Uterus (tissue), 4 donors: ENCODE measurements around the gene RPL15. TPM values are rescaled to one million over a fixed set of nuclear protein-coding genes. Genes with fewer than 3 reads are reported as not detected.

ENCODE experiments used
- DNase-seq, 2 donors: peaks; one replicate each; pipeline ENCODE4 v3.0.0-alpha.2; 2019 to 2020
- H3K27ac ChIP-seq, 2 donors: fragments of 200-600 bp; sonication (generic); 1 replicate in 1 of 2; 2 replicates in 1 of 2; pipeline ENCODE4 v1.5.1; 2016 to 2018
- H3K27me3 ChIP-seq, 2 donors: fragments of 200-600 bp; sonication (generic); one replicate each; pipeline ENCODE4 v1.5.1; 2018 to 2019; ENCODE audit warnings: control low read depth in 1 of 2
- H3K36me3 ChIP-seq, 2 donors: fragments of 200-600 bp; sonication (generic); one replicate each; pipeline ENCODE4 v1.5.1; 2019; ENCODE audit warnings: control low read depth in 1 of 2
- H3K4me1 ChIP-seq, 2 donors: fragments of 200-600 bp; sonication (generic); one replicate each; pipeline ENCODE4 v1.5.1; 2018 to 2019; ENCODE audit warnings: control low read depth in 1 of 2
- H3K4me3 ChIP-seq, 2 donors: fragments of 200-600 bp; sonication (generic); 1 replicate in 1 of 2; 2 replicates in 1 of 2; pipeline ENCODE4 v1.5.1; 2018 to 2019; ENCODE audit warnings: mild to moderate bottlenecking in 1 of 2
- H3K9me3 ChIP-seq, 2 donors: fragments of 200-600 bp; sonication (generic); one replicate each; pipeline ENCODE4 v1.5.1; 2019; ENCODE audit warnings: control low read depth in 1 of 2
- CTCF ChIP-seq, 4 experiments: fragments of 200-600 bp in 2 of 4; fragments of 450-650 bp in 2 of 4; sonication (generic) in 2 of 4; IDR thresholded peaks; one replicate each; pipeline ENCODE4 v1.5.1; 2016 to 2019; ENCODE audit warnings: antibody characterized with exemption in 4 of 4, mild to moderate bottlenecking in 2 of 4, moderate library complexity in 1 of 4
- POLR2A ChIP-seq, 2 donors: fragments of 450-650 bp; IDR thresholded peaks; one replicate each; pipeline ENCODE4 v1.6.1; 2016; ENCODE audit warnings: antibody characterized with exemption in 2 of 2, mild to moderate bottlenecking in 1 of 2, moderate library complexity in 1 of 2
- intact Hi-C: fragments of 100-400 bp; cut with DNase I; formaldehyde crosslinking; loops from one replicate; pipeline ENCODE4 v1.15.1; 2023; ENCODE audit warnings: low total_unique reads
- total RNA-seq, 4 donors: library from RNA; depleted of rRNA in 3 of 4; stranded (reverse); fragments of >200 nt in 3 of 4; gene quantifications; one replicate each; pipeline versions ENCODE4 v1.1.0 to v1.2.4, GENCODE V29; 2014 to 2023
- donor health status: DM: yes; HTN: yes; CAD: no.

Gene RPL15
- total RNA-seq, 4 donors from 2014 or later: 2,242 to 5,103 (median 3,613) TPM

GRCh38 chr3:23931597-23931996 lies 14.7 kb downstream of the RPL15 start:
- TF ChIP-seq CTCF (IDR thresholded peaks at IDR 0.05) (no peak), POLR2A (IDR thresholded peaks at IDR 0.05) (no peak)
- H3K4me1 ChIP-seq: no peaks in the 10 kb centered on the region
- no peaks in the 10 kb centered on the region for H3K36me3 ChIP-seq
- no peak overlapping the region for H3K27ac ChIP-seq
- H3K4me3 ChIP-seq: no peak overlapping the region
- no peak for DNase-seq
- intact Hi-C loops: no loop called here
- H3K9me3 ChIP-seq: no peaks in the 10 kb centered on the region
- H3K27me3 ChIP-seq: no peaks in the 10 kb centered on the region

- Histone ChIP-seq H3K27me3 (no peaks in the 10 kb centered on the region), H3K27ac (no peak overlapping the region), H3K9me3 (no peaks in the 10 kb centered on the region), H3K36me3 (no peaks in the 10 kb centered on the region), H3K4me3 (no peak overlapping the region), H3K4me1 (no peaks in the 10 kb centered on the region)
- intact Hi-C loops: no loop called here
- DNase-seq: no peak
- TF ChIP-seq CTCF (IDR thresholded peaks at IDR 0.05): no peak
- TF ChIP-seq POLR2A (IDR thresholded peaks at IDR 0.05): no peak
Observed at GRCh38 chr3:23932571-23932970, 15.6 kb downstream of the RPL15 start.

- DNase-seq: no peak
- TF ChIP-seq POLR2A (IDR thresholded peaks at IDR 0.05) (no peak), CTCF (IDR thresholded peaks at IDR 0.05) (no peak)
- H3K36me3 ChIP-seq: no peaks in the 10 kb centered on the region
- no peaks in the 10 kb centered on the region for H3K9me3 ChIP-seq
- no peaks in the 10 kb centered on the region for H3K4me1 ChIP-seq
- H3K27ac ChIP-seq: no peak overlapping the region
- intact Hi-C loops: no loop called here
- no peaks in the 10 kb centered on the region for H3K27me3 ChIP-seq
- no peak overlapping the region for H3K4me3 ChIP-seq
Observed at GRCh38 chr3:23934253-23934652, 17.3 kb downstream of the RPL15 start.

- Histone ChIP-seq H3K4me3 (no peak overlapping the region), H3K27ac (no peak overlapping the region), H3K27me3 (no peaks in the 10 kb centered on the region), H3K9me3 (no peaks in the 10 kb centered on the region), H3K36me3 (no peaks in the 10 kb centered on the region), H3K4me1 (no peaks in the 10 kb centered on the region)
- DNase-seq: no peak
- intact Hi-C loops: no loop called here
- TF ChIP-seq POLR2A (IDR thresholded peaks at IDR 0.05) (no peak), CTCF (IDR thresholded peaks at IDR 0.05) (no peak)
Observed at GRCh38 chr3:23937296-23937695, 20.4 kb downstream of the RPL15 start.

- Histone ChIP-seq H3K9me3 (no peaks in the 10 kb centered on the region), H3K4me3 (no peak overlapping the region), H3K36me3 (no peaks in the 10 kb centered on the region), H3K27me3 (no peaks in the 10 kb centered on the region), H3K27ac (no peak overlapping the region), H3K4me1 (no peaks in the 10 kb centered on the region)
- intact Hi-C loops: no loop called here
- DNase-seq: no peak
- TF ChIP-seq CTCF (IDR thresholded peaks at IDR 0.05) (no peak), POLR2A (IDR thresholded peaks at IDR 0.05) (no peak)
Observed at GRCh38 chr3:23938688-23939087, 21.8 kb downstream of the RPL15 start.
